Heart left ventricle (tissue), 16 donors: ENCODE measurements around the gene ELK3. TPM values are rescaled to one million over a fixed set of nuclear protein-coding genes. Genes with fewer than 3 reads are reported as not detected.

ENCODE experiments used
- ATAC-seq, 4 donors: fragments of 200-7000 bp; cut with Tn5 transposase; one replicate each; pipeline ENCODE4 v1.9.1; 2020 to 2022; ENCODE audit warnings: moderate library complexity in 4 of 4, mild to moderate bottlenecking in 3 of 4, moderate number of reproducible peaks in 1 of 4
- DNase-seq, 5 donors: peaks; one replicate each; pipeline ENCODE4 v3.0.0-alpha.2; 2020
- H3K27ac ChIP-seq, 12 donors: fragments of 200-600 bp; sonication (generic) in 4 of 12; one replicate each; pipeline versions ENCODE4 v1.5.0 to v1.8.0; 2016 to 2022; ENCODE audit warnings: mild to moderate bottlenecking in 2 of 12
- H3K27me3 ChIP-seq, 9 donors: fragments of 200-600 bp; sonication (generic) in 2 of 9; one replicate each; pipeline versions ENCODE4 v1.5.1 to v1.8.0; 2016 to 2022; ENCODE audit warnings: mild to moderate bottlenecking in 3 of 9
- H3K36me3 ChIP-seq, 9 donors: fragments of 200-600 bp; sonication (generic) in 2 of 9; one replicate each; pipeline versions ENCODE4 v1.5.0 to v1.8.0; 2018 to 2022; ENCODE audit warnings: mild to moderate bottlenecking in 2 of 9
- H3K4me1 ChIP-seq, 12 donors: fragments of 200-600 bp; sonication (generic) in 4 of 12; one replicate each; pipeline versions ENCODE4 v1.5.0 to v1.8.0; 2016 to 2022; ENCODE audit warnings: mild to moderate bottlenecking in 3 of 12
- H3K4me3 ChIP-seq, 12 donors: fragments of 200-600 bp; sonication (generic) in 4 of 12; one replicate each; pipeline versions ENCODE4 v1.5.0 to v1.8.0; 2017 to 2022; ENCODE audit warnings: mild to moderate bottlenecking in 9 of 12, moderate library complexity in 4 of 12
- H3K9me3 ChIP-seq, 12 donors: fragments of 200-600 bp; sonication (generic) in 4 of 12; one replicate each; pipeline versions ENCODE4 v1.5.0 to v1.8.0; 2016 to 2022; ENCODE audit warnings: mild to moderate bottlenecking in 1 of 12
- POLR2A ChIP-seq, 2 donors: fragments of 450-650 bp; IDR thresholded peaks; one replicate each; pipeline ENCODE4 v1.6.1; 2017; ENCODE audit warnings: antibody characterized with exemption in 2 of 2, mild to moderate bottlenecking in 2 of 2, moderate library complexity in 2 of 2
- WGBS, 4 donors: extraction: QIAGEN DNeasy Blood & Tissue Kit in 2 of 4; methylation state at CpG; one replicate each; pipeline versions ENCODE4 v1.1.5 to v1.1.7; 2013 to 2018; 5-methylcytosine and 5-hydroxymethylcytosine counted together
- intact Hi-C, 10 donors: fragments of 100-400 bp; cut with DNase I; formaldehyde crosslinking; loops; one replicate each; pipeline versions ENCODE4 v1.11.1 to v1.14.2; 2022
- polyA plus RNA-seq, 2 donors: library from polyadenylated mRNA; stranded (reverse); fragments of 200-250 nt; gene quantifications; one replicate each; pipeline ENCODE4 v1.2.3, GENCODE V29; 2013
- total RNA-seq, 9 donors: library from RNA; depleted of rRNA in 2 of 9; stranded (reverse); fragments of >200 nt in 2 of 9; fragmentation: NEBNext Ultra II Directional in 3 of 9; extraction: Animal tissue kit (Norgen Biotek cat#: 25700) in 3 of 9; gene quantifications; one replicate each; pipeline versions ENCODE4 v1.1.0 to v1.2.4, GENCODE V29; 2016 to 2023
- TF ChIP-seq, protein P1 (sequence below), 12 donors: fragments of 200-600 bp; sonication (generic) in 4 of 12; IDR thresholded peaks; one replicate each; pipeline versions ENCODE4 v1.5.0 to v1.8.0; 2018 to 2022; ENCODE audit warnings: antibody characterized with exemption in 12 of 12, mild to moderate bottlenecking in 5 of 12
- donor health status: ischemic (EF 13 %, LVEDD 7.1; RV severe dilation, severe dysfunction).
- donor health status: healthy with polysubstance abuse.
- donor health status: DM: no; HTN: yes; CAD: no.
- donor health status: DM: no; HTN: no; CAD: no.
- donor health status: ischemic (EF 25% LVEDD 6.9; RV normal size, moderate dysfunction).
- donor health status: ischemic (EF 25% LVEDD 5.7; RV mildly dilated, moderate dysfunction).
- donor health status: healthy.
- donor health status: DM: yes; HTN: yes; CAD: no.
- donor health status: ischemic (EF 35%, LVEDD 5.7; RV mildly dilated, moderate dysfunction).
- donor health status: nonischemic (EF 11% LVEDD 7.7; RV severe dilation, severe dysfunction).
- donor health status: DM: yes; HTN: yes; CAD: no.
- donor health status: PGD.
- donor health status: ischemic (EF 29% LVEDD 5.4; RV normal size, mild dysfunction).
- donor health status: nonischemic (EF 23%, LVEDD 6.1; RV moderate dilation, normal function).

ELK3 gene
- total and polyA plus RNA-seq, 11 donors = 5.7 to 42.3 (median 18.6) TPM

DNA sequence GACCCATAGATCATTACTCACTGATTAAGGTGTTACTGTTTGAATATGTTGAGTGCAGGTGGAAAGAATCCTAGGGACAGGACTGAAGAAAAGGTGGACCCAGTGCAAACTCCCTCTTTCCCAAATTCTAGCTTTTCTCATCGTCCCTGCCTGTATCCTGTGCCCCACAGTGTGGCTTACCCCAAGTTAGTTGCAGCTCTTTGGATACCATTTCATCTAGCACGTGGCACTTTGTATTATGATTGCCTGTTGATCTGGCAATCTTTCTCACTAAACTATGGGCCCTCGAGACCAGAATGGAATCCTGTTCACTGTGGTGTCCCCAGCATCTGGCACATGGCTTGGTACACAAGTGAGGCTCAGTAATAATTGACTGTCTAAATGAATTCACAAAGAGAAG, 66.5 kb downstream of the ELK3 start:
- H3K9me3 ChIP-seq = no peaks in the 10 kb centered on the region
- TF ChIP-seq, protein P1, sequence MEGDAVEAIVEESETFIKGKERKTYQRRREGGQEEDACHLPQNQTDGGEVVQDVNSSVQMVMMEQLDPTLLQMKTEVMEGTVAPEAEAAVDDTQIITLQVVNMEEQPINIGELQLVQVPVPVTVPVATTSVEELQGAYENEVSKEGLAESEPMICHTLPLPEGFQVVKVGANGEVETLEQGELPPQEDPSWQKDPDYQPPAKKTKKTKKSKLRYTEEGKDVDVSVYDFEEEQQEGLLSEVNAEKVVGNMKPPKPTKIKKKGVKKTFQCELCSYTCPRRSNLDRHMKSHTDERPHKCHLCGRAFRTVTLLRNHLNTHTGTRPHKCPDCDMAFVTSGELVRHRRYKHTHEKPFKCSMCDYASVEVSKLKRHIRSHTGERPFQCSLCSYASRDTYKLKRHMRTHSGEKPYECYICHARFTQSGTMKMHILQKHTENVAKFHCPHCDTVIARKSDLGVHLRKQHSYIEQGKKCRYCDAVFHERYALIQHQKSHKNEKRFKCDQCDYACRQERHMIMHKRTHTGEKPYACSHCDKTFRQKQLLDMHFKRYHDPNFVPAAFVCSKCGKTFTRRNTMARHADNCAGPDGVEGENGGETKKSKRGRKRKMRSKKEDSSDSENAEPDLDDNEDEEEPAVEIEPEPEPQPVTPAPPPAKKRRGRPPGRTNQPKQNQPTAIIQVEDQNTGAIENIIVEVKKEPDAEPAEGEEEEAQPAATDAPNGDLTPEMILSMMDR (IDR thresholded peaks at IDR 0.05) = no peak
- no peak for TF ChIP-seq POLR2A (IDR thresholded peaks at IDR 0.05)
- DNase-seq (no peak), ATAC-seq (no peak)
- intact Hi-C loops = no loop called here
- H3K36me3 ChIP-seq = peaks cover 0 to 75% (median 47%) of the 10 kb centered on the region in 9 donors
- peak overlapping the region in 3 of 12 donors; percentile 4 to 14 (median 7) for H3K27ac ChIP-seq
- no peak overlapping the region for H3K4me3 ChIP-seq
- no peaks in the 10 kb centered on the region for H3K27me3 ChIP-seq
- peaks cover 0 to 52% (median 35%) of the 10 kb centered on the region in 12 donors for H3K4me1 ChIP-seq
- 68 to 77% (median 75%) methylated on average over 3 of the region's 3 CpGs for WGBS, 4 donors

DNA sequence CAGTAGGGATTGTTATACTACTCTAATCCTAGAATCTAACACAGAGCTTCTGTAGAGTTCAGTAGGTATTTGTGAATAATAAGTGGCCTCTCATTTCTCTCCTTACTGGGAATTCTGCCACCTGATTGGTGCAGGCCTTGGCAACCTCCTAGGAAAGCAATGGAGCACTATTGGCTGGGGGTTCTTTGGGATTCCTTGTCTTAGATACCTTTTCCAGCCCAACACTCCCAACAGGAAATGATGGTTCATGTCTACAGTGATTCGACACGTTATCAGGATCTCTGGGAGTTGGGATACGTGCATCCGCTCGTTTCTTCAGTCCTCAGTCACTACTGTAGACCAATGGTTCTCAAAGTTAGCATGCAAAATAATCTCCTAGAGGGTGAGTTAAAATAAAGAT, 67.4 kb downstream of the ELK3 start:
- intact Hi-C loops = no loop called here
- Histone ChIP-seq H3K27ac (peak overlapping the region in 3 of 12 donors; percentile 4 to 14 (median 7)), H3K9me3 (no peaks in the 10 kb centered on the region), H3K4me1 (peaks cover 0 to 43% (median 29%) of the 10 kb centered on the region in 12 donors), H3K4me3 (no peak overlapping the region), H3K36me3 (peaks cover 0 to 82% (median 54%) of the 10 kb centered on the region in 9 donors), H3K27me3 (no peaks in the 10 kb centered on the region)
- no peak for DNase-seq
- WGBS, 4 donors = 71 to 77% (median 77%) methylated on average over 5 of the region's 5 CpGs
- no peak for TF ChIP-seq POLR2A (IDR thresholded peaks at IDR 0.05)
- TF ChIP-seq, protein P1 (IDR thresholded peaks at IDR 0.05) = no peak
- ATAC-seq = no peak

DNA sequence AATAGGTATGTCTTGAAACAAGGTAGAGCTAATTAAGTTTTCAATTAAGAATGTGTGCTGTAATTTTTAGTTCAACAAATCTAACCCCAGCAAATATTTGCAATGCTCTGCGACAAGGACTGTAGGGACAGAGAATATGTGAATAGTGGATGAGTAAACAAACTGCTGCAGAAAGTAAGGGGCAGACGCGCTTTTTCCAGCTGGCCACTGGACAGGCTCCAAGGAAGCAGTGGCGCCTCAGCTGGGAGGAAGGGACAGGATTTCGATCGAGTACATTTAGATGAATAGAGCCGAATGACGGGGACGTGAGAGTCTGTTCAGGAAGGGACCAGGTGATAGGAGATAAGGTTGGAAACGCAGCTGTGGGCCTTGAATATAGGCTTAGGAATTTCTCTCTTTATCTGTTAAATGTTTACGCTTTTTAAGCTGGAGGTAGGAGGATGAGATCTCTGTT, 69.3 kb downstream of the ELK3 start:
- DNase-seq = no peak
- intact Hi-C loops = no loop called here
- Histone ChIP-seq H3K4me1 (peaks cover 0 to 24% (median 11%) of the 10 kb centered on the region in 12 donors), H3K27ac (peak overlapping the region in 3 of 12 donors; percentile 9 to 63 (median 43)), H3K36me3 (peaks cover 0 to 99% (median 66%) of the 10 kb centered on the region in 9 donors), H3K27me3 (no peaks in the 10 kb centered on the region), H3K9me3 (no peaks in the 10 kb centered on the region), H3K4me3 (no peak overlapping the region)
- TF ChIP-seq, protein P1 (IDR thresholded peaks at IDR 0.05) = no peak
- TF ChIP-seq POLR2A (IDR thresholded peaks at IDR 0.05) = no peak
- WGBS, 4 donors = 52 to 65% (median 55%) methylated on average over 11 of the region's 11 CpGs
- ATAC-seq = peak in 1 of 4 donors; percentile 38

DNA sequence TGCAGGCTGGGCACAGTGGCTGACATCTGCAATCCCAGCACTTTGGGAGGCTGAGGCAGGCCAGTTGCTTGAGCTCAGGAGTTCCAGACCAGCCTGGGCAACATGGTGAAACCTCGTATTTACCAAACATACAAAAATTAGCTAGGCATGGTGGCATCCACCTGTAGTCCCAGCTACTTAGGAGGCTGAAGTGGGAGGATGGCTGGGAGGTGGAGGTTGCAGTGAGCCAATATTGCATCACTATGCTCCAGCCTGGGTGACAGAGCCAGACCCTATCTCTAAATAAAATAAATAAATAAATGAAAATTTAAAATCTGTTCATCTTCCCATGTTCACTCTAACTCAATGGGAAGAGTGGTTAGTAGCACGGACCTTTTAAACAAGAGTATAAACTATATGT, 71.2 kb downstream of the ELK3 start:
- intact Hi-C loops = no loop called here
- Histone ChIP-seq H3K4me3 (no peak overlapping the region), H3K9me3 (no peaks in the 10 kb centered on the region), H3K36me3 (peaks cover 0 to 95% (median 71%) of the 10 kb centered on the region in 9 donors), H3K27ac (no peak overlapping the region), H3K4me1 (peaks cover 0 to 15% (median 5%) of the 10 kb centered on the region in 12 donors), H3K27me3 (no peaks in the 10 kb centered on the region)
- TF ChIP-seq, protein P1 (IDR thresholded peaks at IDR 0.05) = no peak
- TF ChIP-seq POLR2A (IDR thresholded peaks at IDR 0.05) = no peak
- ATAC-seq (no peak), DNase-seq (no peak)
- WGBS, 4 donors = 90 to 96% (median 93%) methylated on average over 2 of the region's 2 CpGs
